ENCODE results near the gene STOML1. TPM values are rescaled to one million over a fixed set of nuclear protein-coding genes. Genes with fewer than 3 reads are reported as not detected.

STOML1 gene
- total and polyA plus RNA-seq, 2 donors from 2014 or later, result 15.0 to 22.2 TPM

DNA sequence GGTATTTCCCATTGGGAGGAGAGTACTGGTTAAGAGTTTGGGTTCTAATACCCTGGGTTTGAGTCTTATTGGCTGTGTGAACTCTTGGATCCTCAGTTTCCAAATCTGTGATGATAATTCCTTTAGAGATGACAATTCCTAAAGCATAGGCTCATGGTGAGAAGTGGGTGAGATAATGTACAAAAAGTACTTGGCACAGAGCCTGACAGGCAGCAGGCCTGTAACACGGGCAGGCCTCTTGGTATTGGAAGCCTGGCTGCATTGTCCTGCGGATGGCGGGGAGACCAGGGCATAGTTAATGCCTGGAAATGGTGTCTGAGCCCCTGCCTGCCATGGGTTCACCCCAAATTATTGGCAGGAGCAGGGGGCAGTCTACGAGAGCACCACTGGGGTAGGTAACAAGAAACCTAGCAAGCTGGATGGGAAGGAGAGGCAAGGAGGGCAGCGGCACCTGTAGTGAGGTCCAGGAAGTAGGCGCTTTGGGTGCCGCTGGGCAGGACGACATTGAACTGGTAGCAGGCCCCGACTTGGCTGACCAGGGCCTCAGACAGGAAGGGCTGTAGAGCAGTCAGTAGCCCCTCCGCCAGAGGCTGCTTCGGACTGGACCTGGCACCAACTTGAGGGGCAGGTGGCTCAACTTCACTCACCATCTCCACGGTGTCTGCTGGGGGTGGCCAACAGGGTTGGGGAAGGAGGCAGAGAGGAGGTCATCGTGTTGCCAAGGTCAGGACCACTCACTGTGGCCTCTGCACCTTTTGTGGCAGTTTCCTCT lies 7.7 kb downstream of the STOML1 start:
- no peak overlapping the region for H3K9ac ChIP-seq (ENCODE audit: low read length in 3 of 3)
- DNase-seq (peak in 1 of 5 donors; percentile 69), FAIRE-seq (no peak)
- TF ChIP-seq, protein P1, sequence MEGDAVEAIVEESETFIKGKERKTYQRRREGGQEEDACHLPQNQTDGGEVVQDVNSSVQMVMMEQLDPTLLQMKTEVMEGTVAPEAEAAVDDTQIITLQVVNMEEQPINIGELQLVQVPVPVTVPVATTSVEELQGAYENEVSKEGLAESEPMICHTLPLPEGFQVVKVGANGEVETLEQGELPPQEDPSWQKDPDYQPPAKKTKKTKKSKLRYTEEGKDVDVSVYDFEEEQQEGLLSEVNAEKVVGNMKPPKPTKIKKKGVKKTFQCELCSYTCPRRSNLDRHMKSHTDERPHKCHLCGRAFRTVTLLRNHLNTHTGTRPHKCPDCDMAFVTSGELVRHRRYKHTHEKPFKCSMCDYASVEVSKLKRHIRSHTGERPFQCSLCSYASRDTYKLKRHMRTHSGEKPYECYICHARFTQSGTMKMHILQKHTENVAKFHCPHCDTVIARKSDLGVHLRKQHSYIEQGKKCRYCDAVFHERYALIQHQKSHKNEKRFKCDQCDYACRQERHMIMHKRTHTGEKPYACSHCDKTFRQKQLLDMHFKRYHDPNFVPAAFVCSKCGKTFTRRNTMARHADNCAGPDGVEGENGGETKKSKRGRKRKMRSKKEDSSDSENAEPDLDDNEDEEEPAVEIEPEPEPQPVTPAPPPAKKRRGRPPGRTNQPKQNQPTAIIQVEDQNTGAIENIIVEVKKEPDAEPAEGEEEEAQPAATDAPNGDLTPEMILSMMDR (IDR thresholded peaks at IDR 0.05; ENCODE audit: borderline replicate concordance, extremely low read depth, insufficient read depth), result no peak
- H3K9me3 ChIP-seq (ENCODE audit: control insufficient read depth in 2 of 3, insufficient read depth in 1 of 3, low read length in 3 of 3), result no peaks in the 10 kb centered on the region
- intact Hi-C loops (cut with DNase I), result loop anchor here (10.0 kb wide), 1 partner anchor 60 kb away; no protein-coding TSS in a partner anchor
- no peaks in the 10 kb centered on the region for H3K36me3 ChIP-seq (ENCODE audit: control insufficient read depth in 2 of 3, insufficient read depth in 3 of 3, low read length in 3 of 3)
- peaks cover 0 to 37% (median 14%) of the 10 kb centered on the region in 3 donors for H3K4me1 ChIP-seq (ENCODE audit: control insufficient read depth in 2 of 3, insufficient read depth in 2 of 3, low read depth in 1 of 3, low read length in 3 of 3)
- H3K27me3 ChIP-seq (ENCODE audit: control insufficient read depth, insufficient read depth, low read length), result no peaks in the 10 kb centered on the region
- H3K4me3 ChIP-seq (ENCODE audit: low read length in 3 of 3), result no peak overlapping the region
- peak overlapping the region in 1 of 2 donors; percentile 79 for H3K27ac ChIP-seq (ENCODE audit: low read depth in 2 of 2, low read length in 2 of 2)

DNA sequence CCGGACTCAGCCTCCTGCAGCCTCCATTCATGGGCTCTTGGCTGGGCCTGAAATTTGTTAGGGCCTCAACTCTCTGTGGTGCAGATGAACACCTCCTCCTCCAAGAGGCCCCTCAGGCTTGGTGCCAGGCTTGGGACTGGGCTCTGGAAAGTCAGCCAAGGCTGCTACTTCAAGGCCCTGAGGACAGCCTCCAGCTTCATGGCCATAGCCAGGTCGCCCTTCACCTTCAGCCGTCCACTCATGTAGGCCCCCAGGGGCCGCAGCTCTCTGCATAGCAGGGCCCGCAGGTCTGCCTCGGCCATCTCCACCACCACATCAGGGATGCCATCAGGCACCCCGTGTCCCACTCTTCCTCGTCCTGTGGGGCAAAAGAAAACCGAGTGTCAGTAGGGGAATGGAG lies 8.3 kb downstream of the STOML1 start:
- H3K9me3 ChIP-seq (ENCODE audit: control insufficient read depth in 2 of 3, insufficient read depth in 1 of 3, low read length in 3 of 3), result no peaks in the 10 kb centered on the region
- H3K27me3 ChIP-seq (ENCODE audit: control insufficient read depth, insufficient read depth, low read length), result no peaks in the 10 kb centered on the region
- H3K4me1 ChIP-seq (ENCODE audit: control insufficient read depth in 2 of 3, insufficient read depth in 2 of 3, low read depth in 1 of 3, low read length in 3 of 3), result peaks cover 0 to 37% (median 14%) of the 10 kb centered on the region in 3 donors
- H3K36me3 ChIP-seq (ENCODE audit: control insufficient read depth in 2 of 3, insufficient read depth in 3 of 3, low read length in 3 of 3), result no peaks in the 10 kb centered on the region
- H3K27ac ChIP-seq (ENCODE audit: low read depth in 2 of 2, low read length in 2 of 2), result peak overlapping the region; percentile 79 to 85
- TF ChIP-seq, protein P1 (IDR thresholded peaks at IDR 0.05; ENCODE audit: borderline replicate concordance, extremely low read depth, insufficient read depth), result no peak
- intact Hi-C loops (cut with DNase I), result loop anchor here (10.0 kb wide), 1 partner anchor 61 kb away; no protein-coding TSS in a partner anchor
- FAIRE-seq (no peak), DNase-seq (peak in 1 of 5 donors; percentile 61)
- no peak overlapping the region for H3K9ac ChIP-seq (ENCODE audit: low read length in 3 of 3)
- H3K4me3 ChIP-seq (ENCODE audit: low read length in 3 of 3), result no peak overlapping the region

DNA sequence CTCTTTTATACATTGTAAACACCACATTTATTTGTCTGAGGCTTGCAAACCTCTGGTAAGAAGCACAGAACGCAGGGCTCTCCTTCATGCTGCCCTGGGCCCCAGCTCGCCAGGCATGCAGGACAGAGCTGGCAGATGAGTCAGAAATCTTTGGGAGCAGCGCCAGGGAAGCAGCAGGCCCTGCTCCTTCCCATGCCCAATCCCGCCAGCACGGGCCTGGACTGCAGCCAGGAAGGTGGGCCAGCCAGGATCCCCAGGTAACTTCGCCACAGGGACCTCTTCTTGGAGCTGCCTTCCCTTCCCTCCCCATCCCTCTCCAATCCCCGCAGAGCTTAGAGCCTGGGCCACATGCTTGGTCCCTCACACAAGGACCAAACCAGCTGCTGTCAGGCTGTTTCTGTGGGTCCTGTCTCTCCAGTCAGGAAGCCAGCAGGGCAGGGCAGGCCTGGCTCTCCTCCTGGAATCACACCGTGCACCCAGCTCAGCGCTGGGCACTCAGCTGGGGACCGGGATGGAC lies 8.8 kb downstream of the STOML1 start:
- Histone ChIP-seq H3K9me3 (ENCODE audit: control insufficient read depth in 2 of 3, insufficient read depth in 1 of 3, low read length in 3 of 3) (no peaks in the 10 kb centered on the region), H3K4me3 (ENCODE audit: low read length in 3 of 3) (no peak overlapping the region), H3K4me1 (ENCODE audit: control insufficient read depth in 2 of 3, insufficient read depth in 2 of 3, low read depth in 1 of 3, low read length in 3 of 3) (peaks cover 0 to 34% (median 14%) of the 10 kb centered on the region in 3 donors), H3K36me3 (ENCODE audit: control insufficient read depth in 2 of 3, insufficient read depth in 3 of 3, low read length in 3 of 3) (no peaks in the 10 kb centered on the region), H3K27ac (ENCODE audit: low read depth in 2 of 2, low read length in 2 of 2) (peak overlapping the region; percentile 79 to 85), H3K27me3 (ENCODE audit: control insufficient read depth, insufficient read depth, low read length) (no peaks in the 10 kb centered on the region), H3K9ac (ENCODE audit: low read length in 3 of 3) (peak overlapping the region in 2 of 3 donors; percentile 19 to 31)
- intact Hi-C loops (cut with DNase I), result loop anchor here (10.0 kb wide), 1 partner anchor 62 kb away; no protein-coding TSS in a partner anchor
- DNase-seq (peak in 2 of 5 donors; percentile 34 to 95), FAIRE-seq (no peak)
- TF ChIP-seq, protein P1 (IDR thresholded peaks at IDR 0.05; ENCODE audit: borderline replicate concordance, extremely low read depth, insufficient read depth), result no peak

Data from kidney (tissue), 14 donors.